Measurements from ENCODE around the gene ZC3H10. TPM values are rescaled to one million over a fixed set of nuclear protein-coding genes. Genes with fewer than 3 reads are reported as not detected.
A peak's percentile ranks its signal among the peaks of the same experiment; 100 is the strongest.

ZC3H10 gene
- total and polyA plus RNA-seq, 9 donors, result 4.1 to 7.7 (median 4.8) TPM

DNA sequence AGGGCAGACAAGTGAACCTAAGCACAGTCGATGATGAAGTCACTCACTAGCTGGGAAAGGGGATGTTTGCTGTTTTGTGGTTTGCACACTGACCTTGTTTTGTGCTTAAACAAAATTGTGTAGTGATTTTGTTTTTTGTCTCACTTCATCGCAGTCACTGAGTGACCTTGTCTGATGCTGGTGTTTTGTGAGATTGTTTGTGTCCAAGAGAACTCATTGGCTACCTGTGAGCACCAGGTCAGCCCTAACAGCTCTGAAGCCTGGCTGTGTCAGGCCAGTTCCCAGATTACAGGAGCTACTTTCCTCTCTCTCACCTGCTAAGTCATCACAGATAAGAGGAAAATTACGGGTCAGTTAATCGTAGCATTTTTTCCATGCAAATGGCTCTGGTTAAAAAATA, 6.1 kb downstream of the ZC3H10 start:
- Histone ChIP-seq H3K4me1 (ENCODE audit: control insufficient read depth, insufficient read depth, low read length) (peaks cover 55% of the 10 kb centered on the region), H3K27ac (ENCODE audit: low read length) (no peak overlapping the region), H3K9me3 (replicated peaks; ENCODE audit: control insufficient read depth, low read depth, low read length) (no peaks in the 10 kb centered on the region), H3K36me3 (ENCODE audit: control insufficient read depth, insufficient read depth, low read length) (peaks cover 33% of the 10 kb centered on the region), H3K27me3 (ENCODE audit: control insufficient read depth, insufficient read depth, low read length) (no peaks in the 10 kb centered on the region), H3K4me3 (ENCODE audit: low read length) (no peak overlapping the region)
- DNase-seq, result no peak
- WGBS (ENCODE audit: insufficient coverage), result 93% methylated on average over 2 of the region's 4 CpGs

DNA sequence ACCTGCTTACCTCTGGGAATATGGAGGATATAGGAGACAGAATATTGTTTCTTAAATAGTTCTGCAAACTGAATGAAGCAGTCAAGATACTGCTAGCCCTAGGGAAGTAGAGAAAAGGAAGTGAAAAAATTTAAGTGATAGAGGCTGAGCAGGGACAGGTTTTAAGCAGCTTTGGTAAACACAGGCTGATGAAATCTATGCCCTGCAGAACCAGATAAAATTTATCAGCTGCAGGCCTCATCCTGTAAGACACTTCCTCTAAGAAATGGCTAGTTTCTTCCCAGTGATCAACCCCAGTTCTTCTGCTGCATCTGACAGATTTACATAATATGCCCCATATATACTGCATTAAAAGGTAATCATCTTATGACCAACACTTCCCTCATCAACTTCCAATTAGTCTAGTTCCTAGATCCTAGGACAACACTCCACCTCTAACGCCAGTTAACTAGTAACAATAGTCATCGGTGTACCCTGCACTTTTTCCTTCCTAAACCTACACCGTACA, 8.7 kb downstream of the ZC3H10 start:
- Histone ChIP-seq H3K4me3 (ENCODE audit: low read length) (no peak overlapping the region), H3K27ac (ENCODE audit: low read length) (peak overlapping the region; percentile 98), H3K9me3 (replicated peaks; ENCODE audit: control insufficient read depth, low read depth, low read length) (no peaks in the 10 kb centered on the region), H3K36me3 (ENCODE audit: control insufficient read depth, insufficient read depth, low read length) (peaks cover 33% of the 10 kb centered on the region), H3K27me3 (ENCODE audit: control insufficient read depth, insufficient read depth, low read length) (no peaks in the 10 kb centered on the region), H3K4me1 (ENCODE audit: control insufficient read depth, insufficient read depth, low read length) (peaks cover 49% of the 10 kb centered on the region)
- WGBS (ENCODE audit: insufficient coverage), result 76% methylated on average over 3 of the region's 3 CpGs
- DNase-seq, result no peak

DNA sequence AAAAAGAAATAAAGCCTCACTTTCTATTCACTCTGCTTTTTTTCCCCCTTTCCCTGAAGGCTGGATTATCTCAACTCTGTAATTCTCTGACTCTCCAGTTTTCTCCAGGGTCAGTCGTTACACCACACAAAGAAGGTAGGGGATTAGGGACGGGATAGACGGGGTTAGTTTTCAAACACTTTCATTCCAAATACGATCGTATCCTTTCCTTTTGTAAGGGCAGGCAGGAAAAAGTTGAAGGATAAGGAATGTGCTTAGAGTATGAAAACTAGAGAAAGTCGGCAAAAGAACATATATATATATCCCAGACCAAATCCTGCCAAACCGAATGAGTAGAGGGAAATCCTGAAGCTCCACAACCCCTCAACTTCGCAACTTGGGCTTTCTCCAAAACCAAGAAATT, 9.4 kb downstream of the ZC3H10 start:
- peaks cover 36% of the 10 kb centered on the region for H3K36me3 ChIP-seq (ENCODE audit: control insufficient read depth, insufficient read depth, low read length)
- H3K9me3 ChIP-seq (replicated peaks; ENCODE audit: control insufficient read depth, low read depth, low read length), result no peaks in the 10 kb centered on the region
- peak overlapping the region; percentile 98 for H3K27ac ChIP-seq (ENCODE audit: low read length)
- peak overlapping the region; percentile 45 for H3K4me3 ChIP-seq (ENCODE audit: low read length)
- no peaks in the 10 kb centered on the region for H3K27me3 ChIP-seq (ENCODE audit: control insufficient read depth, insufficient read depth, low read length)
- DNase-seq, result no peak
- 0% methylated on average over 2 of the region's 8 CpGs for WGBS (ENCODE audit: insufficient coverage)
- peaks cover 44% of the 10 kb centered on the region for H3K4me1 ChIP-seq (ENCODE audit: control insufficient read depth, insufficient read depth, low read length)

DNA sequence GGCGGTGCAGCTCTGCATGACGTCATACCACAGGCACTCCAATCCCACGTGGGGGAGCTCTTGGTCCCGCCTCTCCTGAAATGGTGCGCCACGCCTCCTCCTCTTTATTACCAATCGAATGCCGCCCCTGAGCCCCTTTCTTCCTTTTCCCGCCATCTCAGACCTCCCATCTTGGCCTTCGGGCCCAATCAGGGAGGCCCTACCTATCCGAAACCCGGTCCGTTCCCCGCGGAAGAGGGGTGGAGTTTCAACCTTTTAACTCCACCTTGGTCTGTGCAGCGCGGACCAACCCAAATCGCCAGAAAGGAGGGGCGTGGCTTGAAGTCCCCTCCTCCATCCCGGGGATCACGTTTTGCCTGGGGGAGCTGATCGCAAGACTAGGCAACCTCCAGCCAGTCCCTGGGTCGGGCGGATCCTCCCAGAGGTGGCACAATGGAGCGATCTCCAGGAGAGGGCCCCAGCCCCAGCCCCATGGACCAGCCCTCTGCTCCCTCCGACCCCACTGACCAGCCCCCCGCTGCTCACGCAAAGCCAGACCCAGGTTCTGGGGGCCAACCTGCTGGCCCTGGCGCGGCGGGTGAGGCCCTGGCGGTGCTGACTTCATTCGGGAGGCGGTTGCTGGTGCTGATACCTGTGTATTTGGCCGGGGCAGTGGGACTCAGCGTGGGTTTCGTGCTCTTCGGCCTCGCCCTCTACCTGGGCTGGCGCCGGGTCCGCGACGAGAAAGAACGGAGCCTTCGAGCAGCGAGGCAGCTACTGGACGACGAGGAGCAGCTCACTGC, 10.0 kb downstream of the ZC3H10 start, which contains the start of gene ESYT1:
Gene ESYT1 (plus strand): TSS at position 380 of the 782 bp plus-strand sequence. CDS start 53 bp downstream, at position 433.
- peak; percentile 100 for DNase-seq
- peaks cover 35% of the 10 kb centered on the region for H3K36me3 ChIP-seq (ENCODE audit: control insufficient read depth, insufficient read depth, low read length)
- H3K27me3 ChIP-seq (ENCODE audit: control insufficient read depth, insufficient read depth, low read length), result no peaks in the 10 kb centered on the region
- peaks cover 38% of the 10 kb centered on the region for H3K4me1 ChIP-seq (ENCODE audit: control insufficient read depth, insufficient read depth, low read length)
- WGBS (ENCODE audit: insufficient coverage), result under 1% methylated on average over 48 of the region's 49 CpGs
- peak within 1 kb of the TSS; percentile 99 for H3K4me3 ChIP-seq (ENCODE audit: low read length)
- peak within 1 kb of the TSS; percentile 98 for H3K27ac ChIP-seq (ENCODE audit: low read length)
- H3K9me3 ChIP-seq (replicated peaks; ENCODE audit: control insufficient read depth, low read depth, low read length), result no peaks in the 10 kb centered on the region

DNA sequence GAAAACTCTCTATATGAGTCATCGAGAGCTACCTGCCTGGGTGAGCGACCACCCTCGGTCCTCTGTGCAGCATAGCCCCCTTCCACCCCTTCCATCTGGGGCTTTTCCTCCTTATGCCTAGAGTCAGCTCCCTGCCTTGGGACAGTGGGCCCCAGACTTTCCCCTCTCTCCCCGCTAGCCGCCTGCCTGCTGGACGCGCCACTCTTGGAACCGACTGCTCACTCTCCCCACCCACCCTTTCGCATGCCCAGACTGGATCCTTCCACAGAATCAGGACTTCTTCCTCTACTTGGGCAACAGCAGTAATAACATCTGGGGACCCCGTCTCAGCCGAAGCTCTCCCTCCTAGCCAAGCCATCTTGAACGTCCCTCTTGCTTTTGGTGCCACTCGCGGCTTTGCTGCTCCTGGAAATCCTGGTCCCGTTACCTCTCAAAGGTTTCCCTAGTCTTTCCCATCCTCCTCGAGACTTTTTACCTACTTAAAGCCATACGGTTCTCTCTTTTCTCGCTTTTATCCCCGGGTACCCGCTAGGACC, 10.7 kb downstream of the ZC3H10 start:
- Histone ChIP-seq H3K4me3 (ENCODE audit: low read length) (peak overlapping the region; percentile 99), H3K27ac (ENCODE audit: low read length) (peak overlapping the region; percentile 98), H3K27me3 (ENCODE audit: control insufficient read depth, insufficient read depth, low read length) (no peaks in the 10 kb centered on the region), H3K9me3 (replicated peaks; ENCODE audit: control insufficient read depth, low read depth, low read length) (no peaks in the 10 kb centered on the region), H3K36me3 (ENCODE audit: control insufficient read depth, insufficient read depth, low read length) (peaks cover 38% of the 10 kb centered on the region), H3K4me1 (ENCODE audit: control insufficient read depth, insufficient read depth, low read length) (peaks cover 38% of the 10 kb centered on the region)
- WGBS (ENCODE audit: insufficient coverage), result 0% methylated on average over 15 of the region's 20 CpGs
- DNase-seq, result peak; percentile 54

DNA sequence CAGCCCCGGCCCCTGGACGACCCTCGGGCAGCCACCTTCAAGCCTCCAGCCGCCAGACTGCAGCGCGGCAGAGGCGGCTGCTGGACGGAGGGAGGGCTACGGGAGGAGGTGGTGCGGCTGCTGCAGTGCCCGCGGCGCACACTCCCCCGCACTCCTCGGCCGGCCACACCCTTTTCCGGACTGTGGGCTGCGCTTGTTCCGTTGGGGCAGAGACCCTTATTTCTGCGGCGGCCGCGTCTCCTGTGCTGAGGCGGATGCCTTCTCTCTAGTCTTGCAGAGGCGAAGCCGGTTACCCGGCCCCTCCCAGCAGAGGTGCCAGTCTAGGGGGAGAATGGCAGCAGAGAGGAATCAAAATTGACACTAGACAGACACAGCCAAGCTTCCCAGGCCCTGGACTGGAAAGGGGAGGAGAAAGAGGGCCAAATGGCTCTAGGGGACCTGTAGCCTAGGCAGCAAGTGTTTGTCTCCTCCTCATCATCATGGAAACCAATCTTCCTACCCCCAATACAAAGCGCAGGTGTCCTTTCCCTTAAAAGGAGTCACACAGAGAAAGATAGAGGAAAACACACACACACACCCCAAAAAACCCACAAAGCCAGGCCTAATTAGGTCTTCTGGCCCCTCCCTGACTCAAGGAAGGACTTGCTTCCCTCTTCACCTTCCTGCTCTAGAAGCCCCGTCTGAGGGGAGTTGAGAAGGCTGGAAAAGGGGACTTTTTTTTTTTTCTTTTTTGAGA, 11.3 kb downstream of the ZC3H10 start:
- WGBS (ENCODE audit: insufficient coverage), result under 1% methylated on average over 23 of the region's 29 CpGs
- peak overlapping the region; percentile 99 for H3K4me3 ChIP-seq (ENCODE audit: low read length)
- peaks cover 38% of the 10 kb centered on the region for H3K4me1 ChIP-seq (ENCODE audit: control insufficient read depth, insufficient read depth, low read length)
- DNase-seq, result peak; percentile 65
- H3K27me3 ChIP-seq (ENCODE audit: control insufficient read depth, insufficient read depth, low read length), result no peaks in the 10 kb centered on the region
- H3K9me3 ChIP-seq (replicated peaks; ENCODE audit: control insufficient read depth, low read depth, low read length), result no peaks in the 10 kb centered on the region
- H3K36me3 ChIP-seq (ENCODE audit: control insufficient read depth, insufficient read depth, low read length), result peaks cover 41% of the 10 kb centered on the region
- H3K27ac ChIP-seq (ENCODE audit: low read length), result peak overlapping the region; percentile 98

DNA sequence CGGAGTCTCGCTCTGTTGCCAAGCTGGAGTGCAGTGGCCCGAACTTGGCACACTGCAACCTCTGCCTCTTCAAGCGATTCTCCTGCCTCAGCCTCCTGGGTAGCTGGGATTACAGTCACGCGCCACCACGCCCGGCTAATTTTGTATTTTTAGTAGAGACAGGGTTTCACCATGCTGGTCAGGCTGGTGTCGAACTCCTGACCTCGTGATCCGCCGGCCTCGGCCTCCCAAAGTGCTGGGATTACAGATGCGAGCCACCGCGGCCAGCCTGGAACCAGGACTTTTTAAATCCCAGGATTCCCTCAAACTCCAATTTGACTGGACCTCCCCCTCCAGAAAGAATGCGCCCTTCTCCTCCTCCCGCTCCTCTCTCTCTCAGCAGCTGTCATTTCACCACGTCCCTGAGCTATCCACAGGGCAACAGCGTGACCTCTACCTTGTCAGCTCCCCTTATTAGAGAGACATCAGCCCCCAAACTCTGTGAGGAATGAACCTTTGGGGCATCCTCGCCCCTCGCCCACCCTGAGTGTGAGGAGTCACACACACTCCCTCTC, 12.0 kb downstream of the ZC3H10 start:
- no peaks in the 10 kb centered on the region for H3K9me3 ChIP-seq (replicated peaks; ENCODE audit: control insufficient read depth, low read depth, low read length)
- H3K27ac ChIP-seq (ENCODE audit: low read length), result peak overlapping the region; percentile 98
- WGBS (ENCODE audit: insufficient coverage), result 43% methylated on average over 14 of the region's 22 CpGs
- peak overlapping the region; percentile 99 for H3K4me3 ChIP-seq (ENCODE audit: low read length)
- DNase-seq, result peak; percentile 34
- peaks cover 46% of the 10 kb centered on the region for H3K36me3 ChIP-seq (ENCODE audit: control insufficient read depth, insufficient read depth, low read length)
- H3K4me1 ChIP-seq (ENCODE audit: control insufficient read depth, insufficient read depth, low read length), result peaks cover 38% of the 10 kb centered on the region
- no peaks in the 10 kb centered on the region for H3K27me3 ChIP-seq (ENCODE audit: control insufficient read depth, insufficient read depth, low read length)

DNA sequence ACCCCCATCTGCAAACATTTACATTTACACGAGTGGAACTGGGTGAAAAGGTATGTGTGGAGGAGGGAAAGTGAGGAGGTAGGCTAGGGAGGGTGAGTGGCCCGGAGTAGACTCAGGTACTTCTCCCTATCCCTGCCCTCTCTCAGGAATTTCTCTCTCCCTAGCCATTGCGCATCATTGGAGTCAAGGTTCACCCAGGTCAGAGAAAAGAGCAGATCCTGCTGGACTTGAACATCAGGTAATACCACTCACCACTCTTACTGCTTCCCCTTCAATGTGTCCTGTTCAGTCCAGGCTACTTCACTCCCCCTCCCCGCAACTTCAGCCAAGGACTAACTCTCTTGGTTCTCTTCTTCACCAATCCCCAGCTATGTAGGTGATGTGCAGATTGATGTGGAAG, 12.8 kb downstream of the ZC3H10 start:
- Histone ChIP-seq H3K9me3 (replicated peaks; ENCODE audit: control insufficient read depth, low read depth, low read length) (no peaks in the 10 kb centered on the region), H3K4me1 (ENCODE audit: control insufficient read depth, insufficient read depth, low read length) (peaks cover 35% of the 10 kb centered on the region), H3K36me3 (ENCODE audit: control insufficient read depth, insufficient read depth, low read length) (peaks cover 52% of the 10 kb centered on the region), H3K27ac (ENCODE audit: low read length) (peak overlapping the region; percentile 49), H3K27me3 (ENCODE audit: control insufficient read depth, insufficient read depth, low read length) (no peaks in the 10 kb centered on the region), H3K4me3 (ENCODE audit: low read length) (no peak overlapping the region)
- WGBS (ENCODE audit: insufficient coverage), result 100% methylated on average over 1 of the region's 4 CpGs
- no peak for DNase-seq

DNA sequence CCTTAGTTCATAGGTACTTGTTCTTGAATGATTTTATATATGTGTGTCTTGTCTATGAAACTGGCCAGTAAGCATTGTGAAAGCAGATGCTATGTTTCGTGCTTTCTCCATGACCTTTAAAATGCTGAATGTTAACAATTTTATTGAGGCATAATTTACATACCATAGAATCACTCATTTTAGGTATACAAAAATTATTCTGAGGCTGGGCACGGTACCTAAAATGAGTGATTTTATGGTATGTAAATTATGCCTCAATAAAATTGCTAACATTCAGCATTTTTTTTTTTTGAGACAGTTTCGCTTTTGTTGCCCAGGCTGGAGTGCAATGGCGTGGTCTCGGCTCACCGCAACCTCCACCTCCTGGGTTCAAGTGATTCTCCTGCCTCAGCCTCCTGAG, 16.8 kb downstream of the ZC3H10 start:
- Histone ChIP-seq H3K27me3 (ENCODE audit: control insufficient read depth, insufficient read depth, low read length) (no peaks in the 10 kb centered on the region), H3K9me3 (replicated peaks; ENCODE audit: control insufficient read depth, low read depth, low read length) (no peaks in the 10 kb centered on the region), H3K4me1 (ENCODE audit: control insufficient read depth, insufficient read depth, low read length) (peaks cover 7% of the 10 kb centered on the region), H3K4me3 (ENCODE audit: low read length) (no peak overlapping the region), H3K27ac (ENCODE audit: low read length) (no peak overlapping the region), H3K36me3 (ENCODE audit: control insufficient read depth, insufficient read depth, low read length) (peaks cover 92% of the 10 kb centered on the region)
- no peak for DNase-seq
- WGBS (ENCODE audit: insufficient coverage), result no CpG with 5 or more reads among the region's 6 CpGs

Data from muscle of leg (tissue), 11 donors.